GM21515 (cell line): Measurements from ENCODE around the gene TRIM67.

Source experiments
- ATAC-seq: cut with Tn5 transposase; IDR thresholded peaks from one replicate; pipeline ENCODE4 v1.9.1; 2021; ENCODE audit not compliant: unreplicated experiment

The TRIM67 gene

DNA sequence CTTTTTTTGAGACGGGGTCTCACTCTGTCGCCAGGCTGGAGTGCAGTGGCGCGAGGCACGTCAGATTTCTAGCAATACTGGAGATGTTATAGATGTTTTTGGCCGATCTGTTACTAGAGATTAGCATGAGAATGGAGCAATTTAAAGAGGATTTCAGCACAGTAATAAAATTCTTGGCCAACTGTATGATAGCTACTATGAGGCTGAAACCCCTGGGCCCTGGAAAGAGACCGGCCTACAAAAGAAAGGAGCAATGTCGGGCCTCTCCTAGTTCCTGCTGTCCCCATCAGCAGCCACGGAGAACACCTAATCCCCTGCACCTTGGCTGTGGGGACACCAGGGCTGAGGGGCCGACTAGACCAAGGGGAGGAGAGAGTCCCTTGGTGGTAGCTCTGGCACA is 69.7 kb downstream of the TRIM67 start:
- no peak for ATAC-seq

DNA sequence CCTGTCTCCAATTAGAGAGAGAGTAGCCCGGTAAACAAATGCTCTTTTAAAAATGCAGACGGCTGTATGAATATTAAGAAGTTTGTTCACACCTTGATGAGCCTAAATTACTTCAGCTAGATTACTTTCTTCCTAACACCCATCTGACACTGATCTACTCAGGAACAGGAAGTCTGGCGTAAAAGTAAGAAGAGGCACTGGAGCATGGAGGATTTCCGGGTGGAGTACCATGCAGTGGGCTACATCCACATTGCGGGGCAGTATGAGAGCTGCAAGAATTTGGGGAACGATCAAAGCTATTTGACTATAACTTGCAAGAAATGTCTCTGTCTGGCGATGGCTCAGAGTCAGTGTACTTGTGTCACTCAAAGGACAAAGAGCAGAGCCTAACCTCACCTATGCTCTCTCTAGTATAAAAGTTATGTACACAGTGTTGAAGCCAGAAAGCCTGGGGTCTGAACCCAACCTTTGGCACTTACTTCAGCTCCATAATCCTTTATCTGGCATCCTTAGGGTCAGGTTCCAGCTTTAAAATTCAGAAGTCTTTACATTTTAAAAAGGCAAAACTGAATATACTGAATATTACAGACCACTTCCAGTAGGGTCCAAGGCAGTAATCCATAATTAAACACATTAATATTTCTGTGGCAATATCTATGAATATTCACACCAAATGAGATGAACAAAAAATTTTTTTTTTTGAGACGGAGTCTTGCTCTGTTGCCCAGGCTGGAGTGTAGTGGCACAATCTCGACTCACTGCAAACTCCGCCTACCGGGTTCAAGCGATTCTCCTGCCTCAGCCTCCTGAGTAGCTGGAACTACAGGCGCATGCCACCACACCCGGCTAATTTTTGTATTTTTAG is 71.2 kb downstream of the TRIM67 start:
- ATAC-seq, result peak; percentile 70

DNA sequence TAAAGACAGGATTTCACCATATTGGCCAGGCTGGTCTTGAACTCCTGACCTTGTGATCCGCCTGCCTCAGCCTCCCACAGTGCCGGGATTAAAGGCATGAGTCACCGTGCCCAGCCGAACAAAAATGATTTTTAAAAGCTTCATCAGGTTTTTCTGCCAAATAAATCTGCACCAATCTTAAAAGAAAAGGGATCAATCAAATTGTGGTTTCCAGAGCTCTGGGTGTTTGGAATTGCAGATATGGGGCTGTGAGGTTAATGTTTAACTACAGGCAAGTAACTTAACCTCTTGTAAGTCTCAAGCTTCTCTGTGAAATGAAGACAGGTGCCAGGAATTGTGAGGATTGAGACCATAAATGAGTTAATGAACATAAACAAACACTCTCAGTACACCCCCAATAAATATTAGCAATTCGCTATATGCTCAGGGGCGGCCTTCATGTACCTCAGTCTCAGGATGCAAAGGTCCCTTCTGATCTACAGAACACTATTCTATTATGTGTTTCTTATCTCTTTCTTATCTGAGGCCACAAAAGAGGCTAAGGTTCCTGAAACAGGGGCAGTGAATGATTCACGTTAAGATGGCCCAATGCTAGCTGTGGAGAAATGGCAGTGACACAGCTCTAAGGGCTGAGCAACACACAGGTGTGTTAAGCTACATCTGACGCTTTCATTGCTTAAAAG is 72.0 kb downstream of the TRIM67 start:
- no peak for ATAC-seq

DNA sequence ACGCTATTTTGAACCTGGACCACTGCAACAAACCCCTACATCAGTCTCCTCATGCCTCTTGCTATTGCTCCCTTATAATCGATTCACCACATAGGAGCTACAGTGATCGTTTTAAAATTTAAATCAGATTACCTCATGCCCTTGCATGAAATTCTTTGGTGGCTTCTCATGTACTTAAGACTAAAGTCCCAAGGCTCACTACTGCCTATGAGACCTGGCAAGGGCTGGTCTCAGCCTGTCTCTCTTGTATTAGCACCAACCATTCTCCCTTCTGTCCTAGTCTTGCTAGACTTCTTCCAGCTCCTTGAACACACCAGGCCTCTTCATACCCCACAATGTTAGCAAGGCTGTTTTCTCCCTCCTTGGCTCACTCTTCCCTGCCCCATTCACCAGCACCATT is 72.6 kb downstream of the TRIM67 start:
- ATAC-seq, result no peak

DNA sequence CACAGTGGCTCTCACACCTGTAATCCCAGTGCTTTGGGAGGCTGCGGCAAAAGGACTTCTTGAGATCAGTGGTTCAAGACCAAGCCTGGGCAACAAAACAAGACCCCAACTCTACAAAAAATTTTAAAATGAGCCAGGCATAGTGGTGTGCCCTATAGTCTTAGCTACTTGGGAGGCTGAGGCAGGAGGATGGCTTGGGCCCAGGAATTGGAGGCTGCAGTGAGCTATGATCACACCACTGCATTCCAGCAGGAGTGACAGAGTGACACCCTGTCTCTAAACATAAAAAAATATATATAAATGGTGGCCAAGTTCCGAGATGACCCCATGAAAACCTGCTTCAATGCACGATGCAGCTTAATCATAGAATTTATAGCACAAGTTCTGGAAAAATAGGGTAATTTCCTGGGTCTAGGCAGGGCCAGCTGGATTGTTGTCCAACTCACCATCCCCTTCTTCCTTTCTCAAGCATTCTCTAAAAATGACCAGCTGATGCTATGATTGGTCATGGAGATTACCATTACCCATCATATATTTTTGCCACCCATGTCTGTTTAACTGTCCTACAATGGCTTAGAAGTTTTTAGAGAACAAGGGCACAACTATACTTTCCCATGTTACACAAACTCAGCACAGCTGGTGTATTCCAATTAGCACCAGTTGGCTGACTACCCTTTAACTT is 73.8 kb downstream of the TRIM67 start:
- no peak for ATAC-seq

DNA sequence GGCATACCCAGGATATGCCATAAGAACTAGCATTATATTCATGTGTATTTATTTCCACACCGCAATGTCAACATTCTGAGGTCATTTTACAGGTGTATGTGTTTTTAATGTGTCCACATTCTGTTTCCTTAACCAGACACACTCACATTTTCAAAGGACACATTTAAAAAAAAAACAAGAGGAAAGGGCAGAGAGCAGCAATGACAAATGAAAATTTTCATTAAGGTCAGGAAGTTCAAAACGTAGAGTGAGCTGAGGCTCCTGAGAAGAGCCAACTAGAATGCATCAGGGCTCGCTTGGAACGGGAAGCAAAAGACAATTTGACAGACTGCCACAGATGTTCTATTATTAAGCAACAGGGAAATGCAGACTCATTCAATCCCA is 74.3 kb downstream of the TRIM67 start:
- ATAC-seq, result no peak

DNA sequence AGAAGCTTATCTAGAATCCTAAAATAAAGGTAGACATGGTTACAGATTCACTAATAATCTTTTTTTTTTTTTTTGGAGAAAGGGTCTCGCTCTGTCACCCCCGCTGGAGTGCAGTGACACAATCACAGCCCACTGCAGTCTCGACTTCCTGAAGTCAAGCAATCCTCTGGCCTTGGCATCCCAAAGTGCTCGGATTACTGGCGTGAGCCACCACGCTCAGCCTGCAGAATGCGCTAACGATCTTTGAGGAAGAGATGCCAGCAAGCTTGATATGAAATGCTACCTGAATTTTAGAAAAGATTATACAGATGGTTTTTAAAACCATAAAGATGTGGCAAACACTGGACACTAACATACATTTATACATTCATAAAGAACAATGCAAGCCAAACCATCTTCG is 75.1 kb downstream of the TRIM67 start:
- no peak for ATAC-seq

DNA sequence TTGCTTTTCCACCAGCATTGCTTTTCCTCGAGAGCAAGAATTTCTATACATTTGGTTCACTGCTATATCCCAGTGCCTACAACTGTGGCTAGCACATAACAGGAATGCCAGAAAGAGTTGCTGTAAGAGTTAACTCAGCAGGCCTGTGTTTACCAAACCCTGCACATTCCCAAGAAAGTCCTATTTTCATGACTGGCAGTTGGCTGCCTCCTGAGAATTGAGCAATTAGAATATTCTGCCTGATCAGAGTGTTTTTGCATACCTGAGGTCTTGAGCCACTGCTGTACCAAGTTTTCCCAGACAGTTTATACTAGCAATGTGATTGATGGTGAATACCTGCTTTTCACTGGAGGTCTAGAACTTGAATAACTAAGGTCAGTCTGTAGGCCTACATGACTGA is 76.4 kb downstream of the TRIM67 start:
- ATAC-seq, result no peak

DNA sequence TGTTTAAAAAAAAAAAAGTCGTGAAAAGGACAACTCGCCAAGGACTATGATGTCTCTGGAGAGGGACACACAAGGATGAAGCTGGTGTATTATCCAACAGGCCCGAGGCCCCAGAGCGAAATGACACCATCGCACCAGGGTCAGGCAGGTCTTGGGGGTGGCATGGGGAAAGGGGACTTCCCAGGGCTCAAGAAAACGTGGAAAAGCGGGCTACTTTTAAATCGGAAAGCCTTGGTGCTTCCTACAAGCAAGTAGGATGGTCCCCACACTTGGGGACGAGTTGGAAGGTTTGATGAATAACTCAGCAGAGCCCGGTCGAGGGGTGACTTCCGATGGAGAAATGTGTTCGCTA is 78.6 kb downstream of the TRIM67 start:
- ATAC-seq, result peak; percentile 6

DNA sequence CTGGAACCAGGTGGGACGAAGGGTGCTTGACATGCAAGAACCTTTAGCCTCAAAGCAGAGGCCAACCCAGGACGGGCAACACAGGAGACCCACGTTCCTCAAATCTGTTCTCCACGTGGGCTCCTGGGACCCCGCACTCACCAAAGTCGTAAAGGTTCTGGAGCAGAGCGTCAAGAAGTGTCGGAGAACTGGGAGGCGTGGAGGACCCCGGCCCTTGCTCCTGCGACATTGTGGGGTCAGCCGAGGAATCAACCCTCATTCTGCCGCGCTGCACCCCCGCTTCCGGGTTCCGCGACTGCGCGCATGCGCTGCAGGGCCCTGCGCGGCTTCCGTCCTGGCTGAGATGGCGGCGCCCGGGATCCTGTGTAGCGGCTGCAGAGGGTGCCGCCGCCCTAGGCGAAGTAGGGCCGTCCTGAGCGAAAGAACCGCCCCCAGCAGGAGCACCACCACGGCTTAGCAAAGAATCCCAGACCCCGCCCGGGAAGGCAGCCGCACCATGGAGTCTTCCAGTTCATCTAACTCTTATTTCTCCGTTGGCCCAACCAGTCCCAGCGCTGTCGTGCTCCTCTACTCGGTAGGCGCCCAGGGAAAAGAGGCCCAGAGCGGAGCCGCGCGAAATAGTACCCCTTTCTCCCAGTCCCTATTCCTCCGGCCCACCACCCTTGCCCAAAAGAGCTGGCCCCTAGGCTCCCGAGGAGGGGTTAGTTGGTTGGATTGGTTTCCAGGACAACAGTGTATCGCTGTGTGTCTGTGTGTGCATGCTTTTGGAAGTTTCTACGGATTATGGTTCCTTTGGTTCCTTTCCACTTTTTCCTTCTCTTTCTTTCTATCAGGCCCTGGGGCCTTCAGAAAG is 79.3 kb downstream of the TRIM67 start, which contains the start of gene GNPAT:
GNPAT (plus strand) TSS at position 330 of the 853 bp plus-strand sequence; CDS start at position 497, 167 bp downstream.
- peak; percentile 93 for ATAC-seq

DNA sequence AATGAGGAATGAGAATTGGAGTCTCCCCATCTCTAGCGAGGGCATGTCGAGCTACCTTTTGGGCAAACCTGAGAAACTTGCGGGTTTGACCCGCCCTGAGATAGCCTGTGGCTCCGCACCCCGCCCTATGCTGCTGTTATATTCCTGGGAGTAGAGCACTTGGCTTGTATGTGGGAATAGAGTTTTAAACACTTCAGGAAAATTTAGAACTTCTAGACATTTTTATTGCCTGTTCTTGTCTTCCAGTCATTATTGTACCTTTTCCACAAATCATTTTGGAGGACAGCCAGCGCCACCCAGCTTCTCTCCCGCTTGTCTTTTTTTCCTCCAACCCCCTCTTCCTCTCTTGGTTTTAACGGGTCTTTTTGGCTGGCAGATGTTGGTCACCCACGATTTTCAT is 79.9 kb downstream of the TRIM67 start:
- peak; percentile 29 for ATAC-seq

DNA sequence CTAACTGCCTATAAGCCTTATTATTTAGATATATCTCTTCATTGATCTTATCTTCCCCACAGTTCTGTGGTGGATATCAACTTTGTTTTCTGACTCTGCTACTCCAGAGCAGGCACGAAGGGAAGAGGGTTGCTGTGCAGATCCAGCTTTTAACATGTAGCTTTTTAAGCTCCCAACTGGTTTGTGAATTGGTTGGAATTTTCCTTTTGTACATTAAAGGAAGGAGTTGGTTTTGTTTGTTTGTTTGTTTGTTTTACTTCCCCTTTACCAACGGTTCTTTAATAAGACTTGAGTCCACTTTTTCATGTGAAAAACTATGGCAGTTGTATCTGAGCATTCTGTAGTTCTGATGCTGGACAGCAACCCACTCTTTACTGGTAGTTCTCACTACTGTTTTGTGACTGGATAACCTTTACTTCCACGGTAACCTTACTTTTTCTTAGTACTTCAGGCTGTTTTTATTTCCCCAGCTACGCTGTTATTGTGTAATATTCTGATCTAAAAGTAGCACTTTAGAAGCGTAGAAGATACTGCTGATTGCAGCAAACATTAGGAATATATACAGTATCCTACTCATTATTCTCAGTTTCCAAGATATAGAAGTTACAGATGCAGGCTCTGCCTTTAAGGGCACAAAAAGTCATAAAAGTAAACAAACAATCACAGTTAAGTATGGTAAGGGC is 80.8 kb downstream of the TRIM67 start:
- no peak for ATAC-seq

DNA sequence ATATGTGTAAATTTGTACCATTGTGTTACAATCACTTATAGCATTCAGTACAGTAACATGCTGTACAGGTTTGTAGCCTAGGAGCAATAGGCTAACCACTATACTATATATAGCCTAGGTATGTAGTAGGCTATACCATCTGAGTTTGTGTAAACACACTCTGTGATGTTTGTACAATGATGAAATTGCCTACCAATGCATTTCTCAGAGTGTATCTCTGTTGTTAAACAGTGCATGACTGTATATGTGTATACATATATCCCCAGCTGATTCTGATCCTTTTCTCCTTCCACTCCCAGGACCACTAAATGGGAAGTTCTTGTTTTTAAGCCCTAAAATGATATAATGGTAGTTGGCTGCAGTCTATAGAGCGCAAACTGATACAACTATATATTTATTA is 86.9 kb downstream of the TRIM67 start:
- no peak for ATAC-seq

DNA sequence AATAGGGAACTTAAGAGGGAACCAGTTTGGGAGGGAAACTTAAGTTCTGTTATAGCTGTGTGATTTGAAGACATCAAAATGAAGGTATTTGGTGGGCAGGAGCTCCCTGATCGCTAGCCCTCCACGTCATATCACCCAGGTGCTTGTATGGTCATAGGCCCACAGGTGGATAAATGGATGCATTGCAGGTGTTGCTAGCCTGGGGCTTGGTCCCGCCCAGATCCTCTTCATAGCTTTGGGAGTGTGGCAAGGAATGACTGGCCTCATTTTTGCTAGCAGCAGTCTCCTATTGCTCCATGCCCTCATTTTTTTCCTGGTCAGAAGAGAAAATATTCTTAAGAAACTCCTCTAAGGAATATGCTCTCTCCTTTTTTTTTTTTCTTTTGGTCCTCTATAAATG is 90.5 kb downstream of the TRIM67 start:
- no peak for ATAC-seq

DNA sequence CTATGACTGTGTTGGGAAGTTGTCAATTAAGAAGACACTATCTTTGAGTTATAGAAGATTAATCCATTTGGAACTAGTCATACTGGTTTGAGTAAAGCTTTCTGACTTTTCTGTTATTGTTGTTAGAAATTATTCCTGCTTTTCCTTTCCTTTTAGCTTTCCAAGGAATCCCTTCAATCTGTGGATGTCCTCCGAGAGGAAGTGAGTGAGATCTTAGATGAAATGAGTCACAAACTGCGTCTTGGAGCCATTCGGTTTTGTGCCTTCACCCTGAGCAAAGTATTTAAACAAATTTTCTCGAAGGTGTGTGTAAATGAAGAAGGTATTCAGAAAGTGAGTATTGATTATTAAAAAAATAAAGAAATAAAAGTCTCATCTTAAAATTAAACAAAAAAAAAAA is 98.5 kb downstream of the TRIM67 start:
- ATAC-seq, result no peak

DNA sequence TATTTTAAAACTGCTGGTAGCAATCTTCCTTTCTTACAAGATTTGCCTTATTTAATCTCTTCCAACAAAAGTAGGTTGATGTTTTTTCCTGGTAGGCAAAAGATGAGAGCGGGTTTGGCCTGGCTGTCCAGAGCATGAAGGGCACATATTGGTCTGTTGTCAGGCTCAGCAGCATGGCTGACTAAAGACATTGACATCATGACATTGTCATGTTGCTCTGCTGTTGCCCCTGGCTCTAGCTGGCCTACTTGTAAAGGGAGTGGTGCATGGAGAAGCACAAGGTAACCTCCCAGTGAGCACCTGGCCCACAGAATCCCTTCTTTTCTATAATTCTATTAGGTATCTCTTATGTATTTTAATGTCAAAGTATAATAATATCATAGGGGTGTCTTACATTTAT is 102.8 kb downstream of the TRIM67 start:
- no peak for ATAC-seq

DNA sequence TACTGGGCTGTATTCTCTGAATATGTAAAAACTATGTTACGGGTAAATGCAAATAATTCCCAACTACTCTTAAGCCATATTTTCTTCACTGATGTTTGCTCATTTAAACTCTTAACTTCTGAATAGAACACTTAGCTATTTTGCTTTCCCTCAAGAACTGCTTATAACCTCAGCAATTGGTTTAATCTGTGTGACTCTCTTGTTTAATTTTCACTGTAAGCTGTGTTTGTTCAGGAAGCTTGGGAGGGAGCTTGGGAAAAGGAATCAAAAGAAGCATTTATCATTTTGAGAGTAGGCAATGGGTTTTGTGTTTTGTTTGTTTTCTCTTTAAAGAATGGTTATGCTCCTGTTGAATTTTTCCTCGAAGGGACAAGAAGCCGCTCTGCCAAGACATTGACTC is 103.5 kb downstream of the TRIM67 start:
- no peak for ATAC-seq

DNA sequence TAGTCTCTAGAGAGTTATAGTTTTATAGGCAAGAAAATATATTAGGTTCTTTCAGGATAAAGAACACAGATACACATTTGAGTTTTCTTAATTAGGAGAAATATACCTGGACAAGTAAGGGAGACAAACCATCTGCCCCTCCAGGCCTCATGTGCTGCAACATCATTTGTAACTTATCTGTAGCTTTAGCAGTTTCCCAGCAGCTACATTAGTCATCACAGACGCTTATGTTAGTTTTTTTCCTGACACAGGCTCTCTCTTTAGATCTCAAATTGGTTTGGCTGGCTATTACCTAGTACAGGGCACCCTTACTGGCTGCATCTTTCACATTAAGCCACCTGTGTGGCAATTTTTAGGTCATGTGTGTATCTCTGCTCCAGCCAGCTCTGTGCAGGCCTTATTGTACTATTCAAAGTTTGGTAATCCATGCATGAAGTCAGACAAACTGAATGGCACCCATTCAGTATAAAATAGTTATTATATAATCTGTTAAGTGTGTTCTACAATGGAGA is 105.0 kb downstream of the TRIM67 start:
- no peak for ATAC-seq
